Stimulated activated CD4-positive, alpha-beta T cell treated with anti-CD3 and anti-CD28 coated beads, Interleukin-15, amount 100 ng/mL, for 24 hours (primary cell): ENCODE data around the gene SHISA7.

Source experiments
- DNase-seq: peaks from one replicate; pipeline ENCODE4 v3.0.0-alpha.2; 2020

The SHISA7 gene

GRCh38 chr19:55385724-55386492 is 57.2 kb downstream of the SHISA7 start, which contains the start of gene RPL28:
TSS of gene RPL28 (plus strand) at chr19:55385932. CDS start at chr19:55386358, 426 bp downstream.
- DNase-seq, result peak; percentile 98

DNA sequence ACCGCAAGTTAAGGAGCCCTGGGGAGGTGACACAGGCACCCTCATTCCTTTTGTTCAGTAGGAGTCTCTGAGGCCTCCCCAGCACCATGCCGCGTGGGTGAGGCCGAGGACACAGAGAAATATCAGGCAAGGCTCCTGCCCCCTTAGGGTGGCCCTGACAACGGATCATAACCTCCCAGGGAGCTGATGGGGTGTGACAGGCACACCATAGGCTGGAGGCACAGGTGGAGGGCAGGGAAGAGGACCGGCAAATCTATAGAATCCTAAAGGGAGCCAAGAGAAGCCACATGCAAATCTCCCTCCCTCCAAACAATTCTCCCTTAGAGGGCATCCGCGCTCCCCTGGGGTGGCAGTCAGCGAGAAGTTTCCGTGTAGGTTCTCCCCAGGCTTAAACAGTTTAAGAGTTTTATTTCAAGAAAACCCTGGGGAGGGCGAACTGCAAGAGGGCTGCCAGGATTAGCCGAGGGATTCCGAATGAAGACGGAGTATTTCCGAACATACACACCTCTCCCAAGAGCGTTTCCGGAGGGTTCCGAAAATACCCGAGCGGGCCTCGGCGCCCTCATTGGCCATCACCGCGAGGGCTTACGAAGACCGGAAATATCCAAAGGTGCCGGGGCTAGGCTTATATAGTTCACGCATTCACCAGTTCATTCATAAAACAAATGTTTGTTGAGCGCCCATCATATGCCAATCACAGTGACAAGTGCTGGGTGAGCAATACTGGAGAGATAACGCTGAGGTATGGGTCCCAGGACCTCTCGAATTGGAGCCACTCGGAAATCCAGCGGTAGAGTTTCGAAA is 58.0 kb downstream of the SHISA7 start:
- peak; percentile 97 for DNase-seq

DNA sequence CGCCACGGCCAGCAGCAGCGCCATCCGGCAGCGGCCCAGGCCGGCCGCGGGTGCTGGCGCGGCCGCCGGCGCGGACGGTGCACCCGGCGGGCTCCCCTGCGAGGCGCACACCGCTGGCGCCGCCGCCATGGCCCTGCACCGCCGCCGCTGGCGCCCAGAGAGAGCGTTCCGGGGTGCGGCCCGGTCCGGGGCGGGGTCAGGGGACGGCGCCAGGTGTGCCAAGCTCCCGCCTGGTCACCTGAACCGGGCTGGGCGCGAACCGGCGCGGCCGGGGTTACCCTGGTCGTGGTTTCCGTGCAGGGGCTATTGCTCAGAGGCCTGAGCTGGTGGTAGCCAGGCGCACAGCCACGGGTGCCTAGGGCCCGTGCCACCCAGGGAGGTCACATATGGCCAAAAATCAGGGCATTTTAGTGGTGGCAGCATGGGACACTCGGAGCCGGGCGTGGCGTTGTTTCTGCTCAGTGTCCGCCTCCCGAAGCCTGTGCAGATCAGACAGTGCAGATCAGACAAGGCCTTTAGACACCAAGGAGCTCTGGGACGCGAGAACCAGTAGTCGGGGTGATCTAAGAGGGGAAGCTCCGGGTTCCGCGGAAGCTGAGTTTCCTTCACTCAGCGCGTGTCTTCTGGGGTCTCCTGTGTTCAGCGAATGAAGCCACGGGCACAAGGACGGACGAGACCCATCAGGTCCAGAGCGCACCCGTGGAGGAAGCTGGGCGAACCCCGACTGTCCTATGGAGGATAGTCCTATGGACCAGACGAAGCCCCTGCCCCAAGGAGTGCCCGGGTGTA is 58.8 kb downstream of the SHISA7 start, which contains the start of gene TMEM238:
Gene TMEM238 (minus strand): TSS at position 162 of the 789 bp plus-strand sequence. CDS start 33 bp downstream, at position 129.
- peak; percentile 66 for DNase-seq

DNA sequence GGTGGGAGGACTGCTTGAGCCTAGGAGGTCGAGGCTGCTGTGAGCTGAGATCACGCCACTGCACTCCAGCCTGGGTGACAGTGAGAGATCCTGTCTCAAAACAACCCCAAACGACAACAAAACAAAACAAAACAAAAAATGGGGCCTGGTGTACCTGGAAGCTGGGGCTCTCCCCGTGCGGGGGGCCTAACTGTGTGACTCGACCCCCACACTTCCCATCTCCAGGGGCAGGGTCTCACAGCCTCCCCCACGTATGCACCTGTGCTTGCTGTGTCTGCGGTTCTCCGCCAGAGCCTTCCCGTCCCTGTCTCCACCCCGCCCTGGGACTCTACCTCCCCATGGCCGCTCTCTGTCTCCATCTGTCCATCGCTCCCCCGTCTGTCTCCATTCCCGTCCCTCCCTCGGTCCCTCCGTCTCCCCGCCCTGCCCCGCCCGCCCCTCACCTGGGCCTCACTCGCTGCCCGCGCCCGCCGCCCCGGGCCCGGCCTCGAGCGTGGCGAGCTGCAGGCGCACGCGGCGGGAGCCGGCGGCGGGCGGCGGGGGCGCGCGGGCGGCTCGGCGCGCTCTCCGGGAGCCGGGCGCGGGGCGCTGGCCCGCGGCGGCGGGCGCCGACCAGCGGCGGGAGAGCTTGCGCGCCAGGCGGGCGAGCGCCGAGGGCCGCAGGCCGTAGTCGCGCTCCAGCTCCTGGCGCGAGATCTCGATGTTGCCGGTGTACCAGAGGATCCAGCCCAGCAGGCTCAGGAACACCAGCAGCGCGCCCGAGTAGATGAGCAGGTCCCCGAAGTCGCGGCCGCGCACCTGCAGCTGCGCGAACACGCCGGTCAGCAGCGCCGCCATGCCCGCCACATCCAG is 59.6 kb downstream of the SHISA7 start:
- DNase-seq, result peak; percentile 70

DNA sequence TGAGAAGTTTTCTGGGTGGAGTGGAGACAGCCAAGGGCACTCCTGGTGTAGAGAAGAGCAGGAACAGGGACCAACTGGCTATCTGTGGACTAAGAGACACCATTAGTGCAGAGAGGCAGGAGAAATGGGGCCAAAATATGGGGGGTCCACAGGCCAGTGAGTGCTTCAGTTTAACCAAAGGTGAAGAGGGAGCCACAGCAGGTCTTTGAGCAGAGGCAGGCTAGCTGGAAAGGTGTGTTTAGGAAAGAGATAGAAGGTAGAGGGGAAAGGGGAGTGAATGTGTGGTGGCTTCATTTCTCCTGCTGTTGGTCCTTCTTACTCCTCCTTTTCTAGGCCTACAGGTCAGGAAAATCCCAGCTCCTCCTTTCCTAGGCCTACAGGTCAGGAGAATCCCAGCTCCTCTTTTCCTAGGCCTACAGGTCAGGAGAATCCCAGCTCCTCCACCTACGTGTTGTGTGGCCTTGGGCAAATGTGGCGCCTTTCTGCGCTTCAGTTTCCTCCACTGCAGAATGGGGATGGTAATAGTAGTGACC is 60.5 kb downstream of the SHISA7 start:
- DNase-seq, result no peak

DNA sequence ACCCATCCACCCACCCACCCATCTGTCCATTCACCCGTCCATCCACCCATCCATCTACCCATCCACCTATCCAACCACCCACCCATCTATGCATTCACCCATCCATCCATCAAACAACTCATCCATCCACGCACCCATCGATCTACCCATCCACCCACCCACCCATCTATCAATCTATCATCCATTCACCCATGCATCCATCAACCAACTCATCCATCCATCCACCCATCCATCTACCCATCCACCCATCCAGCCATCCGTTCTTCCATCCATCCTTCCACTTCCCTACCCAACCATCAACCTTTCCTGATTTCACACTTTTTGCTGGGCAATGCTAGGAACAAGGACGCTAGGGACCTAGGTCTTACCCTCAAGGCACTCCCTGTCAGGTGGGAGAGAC is 61.1 kb downstream of the SHISA7 start:
- no peak for DNase-seq

DNA sequence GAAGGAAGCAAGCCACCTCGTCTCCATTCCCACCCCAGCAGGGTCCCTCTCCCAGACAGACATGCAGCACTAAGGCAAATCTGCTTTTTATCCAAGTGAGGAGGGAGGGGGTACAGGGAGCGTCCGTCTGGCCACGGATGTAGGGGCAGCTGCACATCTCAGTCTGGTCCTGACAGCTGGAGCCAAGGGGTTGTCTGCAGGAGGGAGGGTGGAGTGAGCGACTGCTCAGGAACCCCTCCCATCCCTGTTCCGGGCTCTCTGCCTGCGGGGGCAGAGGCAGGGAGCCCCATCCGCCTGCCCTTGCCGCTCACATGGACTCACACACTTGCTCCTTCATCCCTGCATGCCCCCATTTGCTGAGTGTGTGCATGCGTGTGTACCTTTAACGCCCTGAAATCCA is 63.9 kb downstream of the SHISA7 start:
- DNase-seq, result no peak
